Hematopoietic multipotent progenitor cell treated with erythropoietin and hydrocortisone succinate and interleukin-3 and kit ligand, for 4 days (in vitro differentiated cells): ENCODE results near the gene ZFAND2B.
"Not testable (repeated sequence)": the region's sequence is repeated elsewhere in the genome, so short reads cannot be mapped to it uniquely, and the experiment has no call there.

Source experiments
- DNase-seq: peaks from one replicate; pipeline ENCODE4 v3.0.0-alpha.2; 2015

ZFAND2B gene

GRCh38 chr2:219253753-219254589 is 47.4 kb downstream of the ZFAND2B start, which contains the start of gene TUBA4A:
Gene TUBA4A (minus strand): TSS chr2:219253918. CDS start chr2:219253858, 60 bp downstream.
- DNase-seq, result peak; percentile 90

GRCh38 chr2:219254590-219255201 is 48.1 kb downstream of the ZFAND2B start:
- DNase-seq, result peak; percentile 71

GRCh38 chr2:219258942-219259341 is 52.4 kb downstream of the ZFAND2B start:
- not testable (repeated sequence) for DNase-seq
